AG08396 (cell line): Measurements from ENCODE around the gene LPO.
A peak's percentile ranks its signal among the peaks of the same experiment; 100 is the strongest.

ENCODE experiments used
- DNase-seq: peaks from one replicate; pipeline ENCODE4 v3.0.0; 2012; ENCODE audit warnings: low spot score, mixed read lengths

The LPO gene

DNA sequence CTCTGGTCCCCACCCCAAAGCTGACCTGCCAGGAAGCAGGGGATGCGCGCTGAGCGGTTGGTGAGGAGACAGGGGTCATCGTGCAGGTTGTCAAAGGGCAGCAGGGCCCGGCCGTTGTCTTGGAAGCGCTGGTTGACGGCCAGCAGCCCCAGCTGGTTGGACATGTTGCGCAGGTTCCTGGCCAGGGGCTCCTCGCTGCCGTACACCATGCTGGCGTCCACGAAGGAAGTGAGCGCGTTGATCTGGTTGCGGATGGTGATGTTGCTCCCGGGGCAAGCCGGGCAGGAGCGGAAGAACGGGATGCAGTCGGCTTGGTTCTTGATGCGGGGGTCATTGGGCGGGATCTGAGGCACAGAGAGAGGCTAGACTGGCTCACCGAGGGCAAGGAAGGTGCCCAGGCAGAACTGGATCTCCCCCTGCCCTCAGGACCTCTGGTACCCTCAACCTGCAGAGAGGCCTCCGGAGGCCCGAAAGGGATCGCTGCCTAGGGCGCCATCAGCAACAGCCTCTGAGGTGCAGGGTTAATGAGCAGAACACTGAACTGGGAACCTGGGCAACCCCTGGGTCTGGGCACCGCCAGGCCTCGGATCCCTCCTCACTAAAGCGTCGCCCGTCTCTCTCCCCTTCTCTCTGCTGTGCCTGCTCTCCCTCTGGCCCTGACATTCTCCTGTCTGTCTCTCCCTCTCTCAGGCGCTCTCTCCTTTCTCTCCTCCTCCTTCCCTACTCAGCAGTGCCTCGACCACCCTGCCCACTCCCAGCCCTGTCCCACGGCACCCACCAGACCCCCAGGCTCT lies 39.6 kb downstream of the LPO start:
- DNase-seq: peak; percentile 9

DNA sequence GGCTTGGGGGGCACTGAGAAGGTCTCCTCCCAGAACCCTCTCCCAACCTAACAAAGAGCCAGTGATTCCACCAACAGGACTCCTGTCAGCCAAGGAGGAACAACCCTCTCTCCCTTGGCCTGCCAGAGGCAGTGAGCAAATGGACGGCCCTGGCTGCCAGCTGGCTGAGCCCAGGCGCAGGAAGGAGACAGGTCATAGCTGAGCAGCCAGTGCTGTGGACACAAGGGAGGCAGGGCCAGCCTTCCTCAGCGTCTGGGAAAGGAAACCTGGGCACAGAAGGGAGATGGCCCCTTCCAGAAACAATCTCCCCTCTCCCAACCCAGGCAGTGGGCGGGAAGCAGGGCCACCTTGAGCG lies 40.3 kb downstream of the LPO start:
- DNase-seq: peak; percentile 55

DNA sequence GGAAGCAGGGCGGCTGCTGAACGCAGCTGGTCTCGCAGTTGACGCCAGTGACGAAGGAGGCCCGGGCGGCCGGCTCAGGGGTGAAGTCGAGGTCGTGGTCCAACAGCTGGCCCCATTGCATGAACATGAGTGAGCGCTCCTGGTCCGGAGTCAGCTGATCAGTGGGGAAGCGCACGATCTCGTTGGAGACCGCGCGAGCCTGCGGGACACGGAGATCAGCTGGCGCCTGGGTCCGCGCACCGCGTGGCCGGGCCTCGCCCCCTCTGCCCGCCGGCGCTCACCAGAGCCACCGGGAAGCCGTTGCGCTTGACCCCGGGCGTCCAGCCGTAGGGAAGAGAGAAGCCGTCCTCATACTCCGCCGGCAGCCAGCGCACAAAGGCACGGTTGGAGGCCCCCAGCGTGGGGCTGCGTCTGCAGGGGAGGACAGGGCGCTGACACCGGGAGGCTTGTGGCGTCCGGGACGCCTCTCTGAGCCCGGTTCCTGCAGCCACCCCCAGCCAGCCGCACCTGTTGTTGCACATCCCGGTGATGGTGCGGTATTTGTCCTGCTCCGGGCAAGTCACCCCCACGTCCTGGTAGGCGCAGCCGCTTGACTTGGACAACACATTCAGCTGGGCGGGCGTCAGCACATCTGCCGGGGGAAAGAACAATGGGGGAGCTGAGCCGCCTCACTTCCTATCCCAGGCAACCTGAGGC lies 40.8 kb downstream of the LPO start:
- DNase-seq: peak; percentile 51

DNA sequence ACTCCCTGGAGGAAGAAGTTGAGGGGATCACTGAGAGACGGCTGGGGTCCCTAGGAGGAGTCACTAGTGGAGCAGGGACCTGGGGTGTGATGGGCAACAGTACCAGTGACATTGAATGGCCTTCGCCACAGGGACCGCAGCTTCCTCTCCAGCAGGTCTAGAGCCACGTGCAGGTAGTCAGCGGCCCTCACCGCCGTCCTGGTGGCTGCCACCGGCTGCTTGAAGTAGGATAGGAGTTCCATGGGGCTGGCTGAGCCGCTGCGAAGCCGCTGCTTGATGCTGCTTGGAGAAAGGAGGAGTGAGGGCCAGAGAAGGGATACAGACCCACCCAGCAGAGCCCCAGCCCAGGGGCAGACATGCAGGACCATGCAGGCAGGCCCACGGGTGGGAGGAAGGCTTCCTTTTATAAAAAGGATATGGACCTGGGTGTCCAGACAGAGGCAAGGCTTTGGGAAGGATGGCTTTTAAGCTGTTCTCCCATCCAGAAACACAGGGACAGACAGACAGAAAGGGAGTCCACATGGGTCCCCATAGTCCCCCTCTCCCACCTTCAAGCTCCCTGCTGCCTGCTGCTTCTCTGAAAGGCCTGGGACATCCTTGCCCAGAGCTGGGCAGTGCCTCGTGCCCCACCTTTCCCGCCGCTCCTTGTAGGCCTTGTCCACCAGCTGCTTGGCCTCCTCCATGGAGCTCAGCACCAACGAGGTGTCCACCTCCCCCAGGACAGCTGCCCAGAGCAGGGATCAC lies 41.5 kb downstream of the LPO start:
- DNase-seq: peak; percentile 8

DNA sequence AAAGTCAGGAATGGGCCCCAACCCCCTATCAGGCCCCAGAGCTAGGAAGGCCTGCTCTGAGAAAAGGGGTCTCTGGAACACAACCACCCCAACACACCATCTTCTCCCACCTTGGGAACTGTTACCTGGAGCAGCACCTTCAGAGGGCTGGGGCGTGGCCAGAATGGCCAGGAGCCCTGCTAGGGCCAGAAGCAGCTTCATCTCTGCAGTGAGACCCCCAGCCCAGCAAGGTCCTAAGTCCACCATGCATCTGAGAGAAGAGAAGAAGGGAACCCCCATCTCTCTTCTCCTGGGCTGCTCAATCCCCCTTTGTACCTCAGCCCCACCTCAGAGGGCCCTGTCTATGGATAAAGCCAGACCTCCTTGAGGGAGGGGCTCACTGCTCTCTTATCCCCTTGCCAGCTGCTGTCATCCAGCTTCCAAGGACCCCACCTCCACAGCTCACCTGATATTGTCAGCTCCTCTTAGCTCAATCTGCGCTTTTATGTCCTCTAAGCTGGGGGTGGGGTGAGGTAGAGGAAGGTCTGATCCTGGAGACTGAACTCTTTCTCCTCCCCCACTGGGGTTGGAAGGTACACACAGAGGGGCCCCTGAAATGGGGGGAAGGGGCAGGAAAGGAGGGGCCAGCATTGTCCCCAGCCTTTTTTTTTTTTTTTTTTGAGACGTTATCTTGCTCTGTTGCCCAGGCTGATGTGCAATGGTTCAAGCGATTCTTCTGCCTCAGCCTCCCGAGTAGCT lies 42.3 kb downstream of the LPO start, which contains the start of gene MPO:
MPO (minus strand) TSS at position 456 of the 738 bp plus-strand sequence; CDS start at position 279, 177 bp downstream.
- DNase-seq: peak; percentile 6

DNA sequence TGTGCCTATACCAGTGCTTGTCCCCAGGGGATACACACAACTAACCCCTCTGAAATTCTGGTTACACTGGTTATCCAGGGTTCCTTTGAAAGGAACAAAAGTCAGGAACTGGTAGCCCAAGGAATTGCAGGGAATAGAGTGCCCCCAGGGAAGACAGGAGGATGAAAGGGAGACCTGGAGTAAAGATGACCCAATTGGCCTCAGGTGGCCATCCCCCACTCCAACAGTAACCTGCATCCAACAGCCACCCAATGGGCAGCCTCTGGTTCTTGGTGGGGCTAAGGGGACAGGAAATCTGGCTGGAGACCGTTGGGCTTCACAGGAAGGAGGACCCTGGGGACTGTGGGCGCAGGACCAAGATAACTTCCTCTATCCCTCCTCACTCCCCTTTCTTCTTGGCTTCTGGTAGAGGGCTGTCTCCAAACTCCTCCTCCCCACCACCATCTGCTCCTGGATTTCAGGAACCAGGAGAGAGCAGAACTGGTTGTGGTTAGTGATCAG lies 43.2 kb downstream of the LPO start:
- peak; percentile 4 for DNase-seq

DNA sequence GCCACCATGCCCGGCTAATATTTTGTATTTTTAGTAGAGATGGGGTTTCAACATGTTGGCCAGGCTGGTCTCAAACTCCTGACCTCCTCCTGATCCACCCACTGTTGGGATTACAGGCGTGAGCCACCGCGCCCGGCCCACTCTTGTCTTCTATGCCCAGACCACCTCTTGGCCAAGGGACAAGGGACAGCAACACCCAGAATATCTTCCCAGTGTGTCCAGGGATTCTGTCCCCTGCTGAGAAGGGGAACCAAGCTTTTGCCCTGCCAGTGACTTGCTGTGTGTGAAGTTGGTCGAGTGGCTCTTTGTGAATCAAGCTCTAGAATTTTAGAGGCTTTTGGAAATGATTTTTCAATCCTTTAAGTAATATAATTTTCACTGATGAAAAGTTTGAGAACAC lies 44.1 kb downstream of the LPO start:
- no peak for DNase-seq

DNA sequence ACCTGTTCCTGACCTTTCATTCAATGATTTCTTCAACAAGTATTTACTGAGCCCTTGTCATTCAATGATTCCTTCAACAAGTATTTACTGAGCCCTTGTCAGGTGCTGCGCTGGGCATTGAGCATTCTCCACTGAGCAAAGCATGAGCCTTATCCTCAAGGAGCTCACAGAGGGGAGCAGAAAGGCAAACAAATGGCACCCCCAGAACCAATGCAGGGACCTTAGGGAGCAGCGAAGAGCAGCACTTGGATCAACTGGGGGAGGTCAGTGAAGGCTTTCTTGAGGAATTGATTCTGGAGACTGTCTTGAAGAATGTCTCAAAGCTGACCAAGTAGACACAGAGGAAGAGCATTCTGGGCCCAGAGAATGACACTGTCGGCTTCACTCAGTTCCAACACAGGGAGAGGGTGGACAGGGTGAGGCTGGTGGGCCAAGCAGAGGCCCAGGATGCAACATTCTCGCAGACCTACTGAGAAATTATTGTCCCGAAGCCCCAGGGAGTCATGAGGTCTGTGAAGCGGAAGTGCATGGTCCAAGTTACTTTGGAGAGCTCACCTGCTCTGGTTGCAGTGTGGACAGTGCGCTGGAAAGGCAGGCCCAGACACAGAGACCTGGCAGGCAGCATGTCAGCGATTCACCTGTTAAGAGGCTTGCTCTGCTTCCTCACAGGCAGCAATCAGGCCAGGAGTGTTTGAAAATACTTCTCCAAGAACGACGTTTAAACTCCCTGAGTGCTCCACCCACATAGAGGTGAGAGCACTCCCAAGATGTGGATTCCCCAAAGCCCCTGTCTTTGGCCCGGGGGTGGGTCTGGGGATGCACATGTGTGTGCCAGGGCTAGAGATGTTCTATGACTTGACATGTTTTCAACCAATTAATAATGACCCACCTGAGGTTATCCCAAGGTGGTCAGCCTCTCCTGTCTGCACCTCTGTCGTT lies 45.6 kb downstream of the LPO start:
- DNase-seq: peak; percentile 3

DNA sequence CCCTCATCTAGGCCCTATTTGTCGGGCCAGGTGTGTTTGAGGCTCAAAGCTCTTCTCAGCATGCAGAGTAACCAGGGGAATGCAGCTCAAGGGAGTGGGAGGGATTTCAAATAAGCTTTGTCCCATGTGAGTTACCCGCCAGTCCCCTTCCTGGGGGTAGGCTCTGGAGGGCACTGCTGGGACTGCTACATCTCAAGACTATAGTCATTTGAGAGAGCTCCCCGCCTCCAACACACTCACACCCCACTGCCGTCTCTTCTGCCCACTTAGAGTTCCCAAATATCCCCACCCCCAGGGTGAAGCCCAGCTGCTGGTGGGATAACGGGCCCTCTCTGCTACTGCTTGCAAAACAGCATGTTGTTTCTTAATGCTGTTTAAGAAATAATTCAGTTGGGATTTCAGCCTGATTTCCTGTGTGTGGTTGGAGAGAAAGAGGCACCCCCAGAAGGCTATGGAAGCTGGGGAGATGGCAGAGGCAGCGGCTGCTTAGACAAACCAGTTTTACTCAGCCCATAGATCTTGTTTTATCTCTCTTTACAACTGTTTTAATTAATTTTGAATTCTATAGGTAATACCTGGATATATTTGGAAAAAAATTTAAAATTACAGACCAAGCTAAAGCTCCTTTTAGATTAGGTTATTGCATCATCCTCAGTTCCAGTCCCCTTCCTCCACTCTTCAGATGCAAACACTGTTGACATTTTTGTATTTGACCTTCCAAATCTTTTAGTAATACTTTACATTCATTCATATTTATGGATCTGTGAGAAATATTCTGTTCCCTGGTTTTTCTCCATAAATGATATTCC lies 46.4 kb downstream of the LPO start:
- DNase-seq: no peak

DNA sequence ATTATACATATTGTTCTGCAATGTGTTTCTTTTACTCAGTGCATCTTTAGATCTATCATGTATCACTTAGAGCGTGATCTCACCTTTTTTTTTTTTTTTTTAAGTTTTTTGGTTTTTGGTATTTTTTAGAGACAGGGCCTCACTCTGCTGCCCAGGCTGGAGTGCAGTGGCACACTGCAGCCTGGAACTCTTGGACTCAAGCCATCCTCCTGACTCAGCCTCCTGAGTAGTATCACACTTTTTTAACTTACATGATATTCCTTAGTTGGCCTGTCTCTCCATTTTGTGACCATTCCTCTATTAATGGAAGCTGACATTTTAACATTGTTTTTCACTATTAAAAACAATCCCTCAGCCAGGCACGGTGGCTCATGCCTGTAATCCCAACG lies 47.0 kb downstream of the LPO start:
- DNase-seq: no peak

DNA sequence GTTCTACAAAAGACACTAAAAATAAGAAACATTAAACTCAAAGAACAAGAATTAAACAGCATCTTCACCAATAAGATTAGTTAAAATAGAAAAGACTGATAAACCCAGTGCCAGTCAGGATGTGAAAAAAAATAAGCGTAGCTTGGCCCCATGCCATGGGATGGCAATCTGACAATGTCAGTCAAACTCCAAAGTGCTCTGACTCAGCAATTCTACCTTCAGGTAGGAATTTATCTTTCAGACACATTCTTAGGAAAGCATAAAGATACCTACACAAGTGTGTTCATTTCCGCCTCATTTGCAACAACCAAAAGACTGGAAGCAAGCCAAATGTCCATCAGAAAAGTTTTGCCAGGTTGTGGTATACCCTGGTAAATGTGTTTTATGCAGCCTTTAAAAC lies 51.5 kb downstream of the LPO start:
- no peak for DNase-seq

DNA sequence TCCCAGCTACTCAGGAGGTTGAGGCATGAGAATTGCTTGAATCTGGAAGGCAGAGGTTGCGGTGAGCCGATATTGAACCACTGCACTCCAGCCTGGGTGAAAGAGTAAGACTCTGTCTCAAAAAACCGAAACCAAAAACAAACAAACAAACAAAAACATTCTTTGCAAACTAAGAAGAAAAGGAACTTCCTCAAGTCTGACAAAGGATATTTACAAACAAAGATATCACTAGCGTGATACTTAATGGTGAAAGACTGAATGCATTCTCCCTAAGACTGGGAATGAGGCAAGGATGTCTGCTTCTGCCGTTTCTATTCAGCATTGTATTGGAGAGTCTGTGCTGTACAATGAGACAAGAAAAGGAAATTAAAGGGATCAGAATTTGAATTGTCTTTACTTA lies 52.9 kb downstream of the LPO start:
- no peak for DNase-seq

DNA sequence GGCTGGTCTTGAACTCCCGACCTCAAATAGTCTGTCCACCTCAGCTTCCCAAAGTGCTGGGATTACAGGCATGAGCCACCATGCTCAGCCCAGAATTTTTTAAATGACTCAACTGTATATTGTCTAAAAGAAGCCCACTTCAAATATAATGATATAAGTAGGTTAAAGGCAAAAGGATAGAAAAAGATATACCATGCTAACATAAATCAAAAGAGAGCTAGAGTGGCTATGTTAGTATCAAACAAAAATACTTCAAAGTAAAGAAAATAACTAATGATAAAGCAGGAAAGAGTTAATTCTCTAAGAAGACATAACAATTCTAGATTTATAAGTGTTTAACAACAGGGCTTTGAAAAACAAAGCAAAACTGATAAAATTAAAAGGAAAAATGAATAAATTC lies 55.6 kb downstream of the LPO start:
- no peak for DNase-seq

DNA sequence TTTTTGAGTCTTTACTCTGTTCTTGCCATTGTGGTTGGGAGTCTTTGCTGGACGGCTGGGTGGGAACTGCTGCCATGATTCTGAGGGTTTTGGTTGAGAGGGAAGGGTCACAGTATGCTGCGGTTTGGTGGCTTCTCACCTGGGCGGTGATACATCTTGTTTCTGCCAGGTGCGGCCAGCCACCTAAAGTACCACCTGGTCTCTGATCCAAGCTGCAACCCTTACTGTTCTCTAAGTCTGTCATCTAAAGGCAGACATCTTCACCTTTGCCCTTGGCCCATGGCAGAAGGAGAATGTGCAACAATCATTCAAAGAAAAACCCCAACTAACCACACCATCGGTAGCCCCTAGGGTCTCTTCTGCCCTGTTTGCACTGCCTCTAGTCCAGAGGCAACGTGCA lies 62.0 kb downstream of the LPO start:
- no peak for DNase-seq

DNA sequence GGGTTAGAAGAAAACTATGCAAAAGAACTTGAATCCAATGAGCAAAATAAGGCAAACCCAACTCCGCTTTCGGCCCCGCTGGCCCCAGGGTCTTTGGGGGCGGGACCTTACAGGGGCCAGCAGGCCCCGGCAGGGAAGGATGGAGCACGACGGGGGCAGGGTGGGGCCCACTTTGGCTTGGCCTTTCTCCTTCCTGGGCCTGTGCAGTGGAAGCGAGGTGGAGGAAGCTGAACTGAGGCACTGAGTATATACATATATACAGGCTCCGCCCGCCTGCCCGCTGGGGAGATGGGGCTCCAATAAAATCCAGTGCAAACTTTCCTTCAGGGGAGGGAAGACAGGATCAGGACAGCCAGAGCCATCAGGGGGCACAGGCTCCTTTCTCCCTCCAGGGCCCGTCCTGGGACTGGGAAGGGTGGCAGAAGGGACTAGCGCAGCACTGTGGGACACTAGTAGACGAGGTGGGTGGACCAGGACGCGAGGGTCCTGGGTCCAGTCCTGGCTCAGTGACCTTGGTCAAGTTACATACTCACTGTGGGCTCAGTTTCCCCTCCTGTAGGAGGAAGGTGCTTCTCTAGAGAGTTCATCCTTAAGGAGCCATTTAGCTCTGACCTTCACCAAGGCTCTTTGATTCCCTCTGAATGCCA lies 63.2 kb downstream of the LPO start:
- no peak for DNase-seq

DNA sequence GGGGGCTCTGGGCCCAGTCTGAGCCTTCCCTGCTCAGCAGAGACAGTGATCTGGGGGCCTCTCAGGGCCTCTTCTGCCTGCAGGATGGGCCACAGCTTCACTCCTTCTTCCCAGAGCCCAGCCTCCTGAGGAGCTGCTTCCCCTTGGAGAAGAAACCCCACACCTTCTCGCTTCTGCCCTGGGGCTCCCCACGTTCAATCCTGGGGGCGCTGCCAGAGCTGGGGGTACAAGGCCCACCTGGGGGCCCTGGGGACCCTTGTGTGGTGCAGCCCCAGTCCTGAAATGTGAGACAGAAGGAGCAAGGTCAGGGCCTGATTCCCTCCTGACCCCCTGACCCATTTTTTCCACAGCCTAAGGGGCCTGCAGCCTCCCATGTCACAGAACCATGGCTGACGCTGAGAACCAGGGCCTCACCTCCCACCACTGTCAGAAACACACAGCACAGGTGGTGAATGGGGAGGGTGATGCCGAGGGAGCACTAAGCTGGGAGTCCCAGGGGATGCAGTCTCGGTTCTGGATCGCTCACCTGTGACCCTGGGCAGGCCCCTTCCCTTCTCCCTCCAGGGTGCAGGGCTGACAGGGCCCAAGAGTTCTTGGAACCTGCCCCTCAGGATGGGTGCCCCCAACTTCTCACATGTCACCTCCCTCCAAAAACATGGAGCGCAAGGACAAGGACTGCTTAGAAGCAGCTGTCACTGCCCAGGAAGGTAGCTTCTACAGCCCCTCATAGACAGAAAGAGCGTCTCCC lies 64.0 kb downstream of the LPO start:
- no peak for DNase-seq

DNA sequence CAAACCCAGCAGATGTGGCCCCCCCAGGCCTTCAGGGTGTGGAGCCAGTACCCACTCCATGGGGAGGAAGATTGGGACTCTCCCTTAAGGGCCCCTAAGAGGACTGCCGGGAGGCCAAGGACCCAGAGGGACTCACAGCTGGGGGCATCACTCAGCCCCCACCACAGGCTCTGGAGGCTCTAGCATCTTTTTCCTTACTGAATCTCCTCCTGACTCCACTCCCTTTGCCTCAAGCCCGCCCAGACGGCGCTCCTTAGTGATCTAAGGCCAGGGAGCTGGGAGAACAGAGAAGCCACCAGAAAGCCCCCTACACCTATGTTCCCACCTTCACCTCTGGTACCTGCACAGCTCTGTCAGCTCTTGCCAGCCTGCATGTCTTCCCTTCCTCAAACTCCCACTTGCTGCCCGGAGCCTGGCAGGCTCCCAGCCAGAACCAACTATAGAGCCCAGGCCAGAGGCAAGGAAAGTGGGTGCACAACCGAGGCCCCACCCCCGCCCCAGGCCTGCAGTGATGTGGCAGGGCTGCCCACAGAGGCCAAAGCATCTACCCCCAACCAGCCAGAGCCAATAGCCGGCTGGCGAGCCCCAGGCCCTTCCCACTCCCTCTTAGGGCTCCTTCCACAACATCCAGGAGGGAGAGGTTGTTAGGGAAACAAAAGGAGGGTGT lies 64.7 kb downstream of the LPO start:
- DNase-seq: no peak
